Activated CD8-positive, alpha-beta T cell treated with anti-CD3 and anti-CD28 coated beads for 36 hours (primary cell): ENCODE measurements around the gene CIPC. TPM values are rescaled to one million over a fixed set of nuclear protein-coding genes. Genes with fewer than 3 reads are reported as not detected.
A peak's percentile ranks its signal among the peaks of the same experiment; 100 is the strongest.

Experiments used
- ATAC-seq: fragments of 200-7000 bp; cut with Tn5 transposase; one replicate; pipeline ENCODE4 v1.10.0; 2021; ENCODE audit warnings: mild to moderate bottlenecking, moderate library complexity
- CTCF ChIA-PET: fragments of 350-600 bp; sonication (Branson Sonifier 250); formaldehyde crosslinking; loops from one replicate; lab custom pipeline; 2021; ENCODE audit warnings: antibody characterized with exemption; lab: Charles Lee
- POLR2A ChIA-PET: fragments of 350-600 bp; sonication (Branson Sonifier 250); formaldehyde crosslinking; loops from one replicate; lab custom pipeline; 2021; ENCODE audit warnings: antibody characterized with exemption; lab: Charles Lee
- DNase-seq: peaks from one replicate; pipeline ENCODE4 v3.0.0-alpha.2; 2020
- H3K27ac Mint-ChIP-seq: one replicate; pipeline ENCODE4 v1.8.0; 2021; ENCODE audit warnings: mild to moderate bottlenecking, mixed read lengths
- H3K27me3 Mint-ChIP-seq: one replicate; pipeline ENCODE4 v1.8.0; 2021; ENCODE audit warnings: mixed read lengths
- H3K36me3 Mint-ChIP-seq: one replicate; pipeline ENCODE4 v1.8.0; 2021; ENCODE audit warnings: low read depth, mixed read lengths
- H3K4me1 Mint-ChIP-seq: one replicate; pipeline ENCODE4 v1.8.0; 2021; ENCODE audit warnings: low read depth, mixed read lengths
- H3K4me3 Mint-ChIP-seq: one replicate; pipeline ENCODE4 v1.8.0; 2021; ENCODE audit warnings: mild to moderate bottlenecking, moderate library complexity, mixed read lengths
- H3K9me3 Mint-ChIP-seq: one replicate; pipeline ENCODE4 v1.8.0; 2021; ENCODE audit warnings: mixed read lengths
- CTCF ChIP-seq: fragments of 200-600 bp; IDR thresholded peaks from one replicate; pipeline ENCODE4 v1.8.0; 2022; ENCODE audit warnings: antibody characterized with exemption, mild to moderate bottlenecking
- intact Hi-C: fragments of 100-400 bp; cut with micrococcal nuclease; formaldehyde crosslinking; loops from one replicate; pipeline ENCODE4 v1.10.0; 2022
- total RNA-seq, 2 experiments: library from RNA; stranded (reverse); gene quantifications; one replicate each; pipeline ENCODE4 v1.2.3, GENCODE V29; 2021

CIPC gene
- 1 to 10 TPM; 8.8 to 9.6 TPM for total RNA-seq

GRCh38 chr14:77097700-77098528 is at the start of gene CIPC:
Gene CIPC (plus strand): TSS chr14:77098258. CDS start chr14:77105709, 7,451 bp downstream.
- H3K27ac Mint-ChIP-seq = peak within 1 kb of the TSS; percentile 99
- CTCF ChIA-PET = interaction anchor here (0.6 to 11.1 kb wide), 13 partner anchors 14 to 388 kb away, joined by 3 to 111 read pairs (median 5); partner anchors contain the start of genes GSTZ1 and POMT2
- peaks cover 2% of the 10 kb centered on the region for H3K36me3 Mint-ChIP-seq
- peaks cover 35% of the 10 kb centered on the region for H3K4me1 Mint-ChIP-seq
- POLR2A ChIA-PET = interaction anchor here (0.6 to 2.4 kb wide), 9 partner anchors 9 to 136 kb away, joined by 3 to 10 read pairs (median 4); no protein-coding TSS in a partner anchor
- intact Hi-C loops = no loop called here
- peak; percentile 94 for ATAC-seq
- peak; percentile 99 for DNase-seq
- no peak for TF ChIP-seq CTCF
- no peaks in the 10 kb centered on the region for H3K9me3 Mint-ChIP-seq
- no peaks in the 10 kb centered on the region for H3K27me3 Mint-ChIP-seq
- peak within 1 kb of the TSS; percentile 93 for H3K4me3 Mint-ChIP-seq

GRCh38 chr14:77051116-77051515 is 46.9 kb upstream of the CIPC start:
- no peaks in the 10 kb centered on the region for H3K27me3 Mint-ChIP-seq
- intact Hi-C loops = loop anchor here (5.0 kb wide), 1 partner anchor 174 kb away; no protein-coding TSS in a partner anchor
- ATAC-seq = no peak
- DNase-seq = no peak
- no peak overlapping the region for H3K27ac Mint-ChIP-seq
- ChIA-PET CTCF (interaction anchor here (0.9 to 5.6 kb wide), 10 partner anchors 9 to 178 kb away, joined by 3 to 103 read pairs (median 4); no protein-coding TSS in a partner anchor), POLR2A (interaction anchor here (1.5 kb wide), 1 partner anchor 41 kb away, joined by 3 read pairs; no protein-coding TSS in a partner anchor)
- H3K36me3 Mint-ChIP-seq = no peaks in the 10 kb centered on the region
- no peak for TF ChIP-seq CTCF
- peaks cover 24% of the 10 kb centered on the region for H3K4me1 Mint-ChIP-seq
- H3K9me3 Mint-ChIP-seq = no peaks in the 10 kb centered on the region
- no peak overlapping the region for H3K4me3 Mint-ChIP-seq

GRCh38 chr14:77052281-77053044 is 45.6 kb upstream of the CIPC start:
- H3K27me3 Mint-ChIP-seq = no peaks in the 10 kb centered on the region
- ChIA-PET CTCF (interaction anchor here (0.6 to 5.6 kb wide), 30 partner anchors 10 to 264 kb away, joined by 3 to 103 read pairs (median 6); no protein-coding TSS in a partner anchor), POLR2A (interaction anchor here (0.8 to 1.7 kb wide), 3 partner anchors 16 to 123 kb away, joined by 3 read pairs; no protein-coding TSS in a partner anchor)
- DNase-seq = peak; percentile 33
- intact Hi-C loops = loop anchor here (1.0 to 5.0 kb wide), 2 partner anchors 139 to 175 kb away; no protein-coding TSS in a partner anchor
- no peaks in the 10 kb centered on the region for H3K36me3 Mint-ChIP-seq
- peak overlapping the region; percentile 75 for H3K27ac Mint-ChIP-seq
- ATAC-seq = peak; percentile 32
- no peak overlapping the region for H3K4me3 Mint-ChIP-seq
- no peaks in the 10 kb centered on the region for H3K9me3 Mint-ChIP-seq
- peaks cover 17% of the 10 kb centered on the region for H3K4me1 Mint-ChIP-seq
- TF ChIP-seq CTCF = no peak

- peak; percentile 93 for ATAC-seq
- Mint-ChIP-seq H3K36me3 (no peaks in the 10 kb centered on the region), H3K4me3 (no peak overlapping the region), H3K9me3 (no peaks in the 10 kb centered on the region), H3K27me3 (no peaks in the 10 kb centered on the region), H3K4me1 (peaks cover 17% of the 10 kb centered on the region), H3K27ac (peak overlapping the region; percentile 75)
- TF ChIP-seq CTCF = peak; percentile 100
- CTCF ChIA-PET = interaction anchor here (0.6 to 5.6 kb wide), 59 partner anchors 10 to 263 kb away, joined by 3 to 103 read pairs (median 4); partner anchors contain the start of gene IRF2BPL
- POLR2A ChIA-PET = interaction anchor here (0.7 to 1.7 kb wide), 3 partner anchors 24 to 123 kb away, joined by 3 read pairs; partner anchors contain the start of gene IRF2BPL
- intact Hi-C loops = loop anchor here (1.0 to 5.0 kb wide), 2 partner anchors 140 to 176 kb away; no protein-coding TSS in a partner anchor
- peak; percentile 90 for DNase-seq
Observed at GRCh38 chr14:77053046-77053841, 44.8 kb upstream of the CIPC start.
